ENCODE measurements around the gene GOLGA6D.
A peak's percentile ranks its signal among the peaks of the same experiment; 100 is the strongest.
"Not testable (repeated sequence)": the region's sequence is repeated elsewhere in the genome, so short reads cannot be mapped to it uniquely, and the experiment has no call there.

GOLGA6D gene, protein sequence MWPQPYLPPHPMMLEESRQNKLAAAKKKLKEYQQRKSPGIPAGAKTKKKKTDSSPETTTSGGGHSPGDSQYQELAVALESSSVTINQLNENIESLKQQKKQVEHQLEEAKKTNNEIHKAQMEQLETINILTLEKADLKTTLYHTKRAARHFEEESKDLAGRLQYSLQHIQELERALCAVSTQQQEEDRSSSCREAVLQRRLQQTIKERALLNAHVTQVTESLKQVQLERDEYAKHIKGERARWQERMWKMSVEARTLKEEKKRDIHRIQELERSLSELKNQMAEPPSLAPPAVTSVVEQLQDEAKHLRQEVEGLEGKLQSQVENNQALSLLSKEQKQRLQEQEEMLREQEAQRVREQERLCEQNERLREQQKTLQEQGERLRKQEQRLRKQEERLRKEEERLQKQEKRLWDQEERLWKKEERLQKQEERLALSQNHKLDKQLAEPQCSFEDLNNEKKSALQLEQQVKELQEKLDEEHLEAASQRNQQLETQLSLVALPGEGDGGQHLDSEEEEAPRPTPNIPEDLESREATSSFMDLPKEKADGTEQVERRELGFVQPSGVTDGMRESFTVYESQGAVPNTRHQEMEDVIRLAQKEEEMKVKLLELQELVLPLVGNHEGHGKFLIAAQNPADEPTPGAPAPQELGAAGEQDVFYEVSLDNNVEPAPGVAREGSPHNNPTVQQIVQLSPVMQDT

DNA sequence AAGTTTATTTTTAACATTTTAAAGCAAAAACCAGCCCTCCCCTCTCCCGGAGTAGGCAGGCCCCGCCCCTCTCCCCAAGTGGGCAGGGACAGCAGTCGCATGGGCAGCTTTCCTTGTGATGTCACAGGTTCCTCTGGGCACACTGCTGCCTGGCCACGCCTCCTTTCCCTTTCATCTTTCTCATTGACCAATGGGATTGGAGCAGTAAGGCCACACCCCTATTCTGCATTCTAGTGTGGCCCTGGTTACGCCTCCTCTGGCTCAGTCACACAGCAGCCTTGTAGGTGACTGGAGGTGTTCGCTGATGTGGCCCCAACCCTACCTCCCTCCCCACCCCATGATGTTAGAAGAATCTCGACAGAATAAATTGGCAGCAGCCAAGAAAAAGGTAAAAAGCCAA lies at the start of gene GOLGA6D:
Gene GOLGA6D, plus strand, starts transcription at position 264 of the 400 bp plus-strand sequence. Its CDS starts 41 bp downstream, at position 305.
- DNase-seq; intact Hi-C loops (cut with DNase I): not testable (repeated sequence)

DNA sequence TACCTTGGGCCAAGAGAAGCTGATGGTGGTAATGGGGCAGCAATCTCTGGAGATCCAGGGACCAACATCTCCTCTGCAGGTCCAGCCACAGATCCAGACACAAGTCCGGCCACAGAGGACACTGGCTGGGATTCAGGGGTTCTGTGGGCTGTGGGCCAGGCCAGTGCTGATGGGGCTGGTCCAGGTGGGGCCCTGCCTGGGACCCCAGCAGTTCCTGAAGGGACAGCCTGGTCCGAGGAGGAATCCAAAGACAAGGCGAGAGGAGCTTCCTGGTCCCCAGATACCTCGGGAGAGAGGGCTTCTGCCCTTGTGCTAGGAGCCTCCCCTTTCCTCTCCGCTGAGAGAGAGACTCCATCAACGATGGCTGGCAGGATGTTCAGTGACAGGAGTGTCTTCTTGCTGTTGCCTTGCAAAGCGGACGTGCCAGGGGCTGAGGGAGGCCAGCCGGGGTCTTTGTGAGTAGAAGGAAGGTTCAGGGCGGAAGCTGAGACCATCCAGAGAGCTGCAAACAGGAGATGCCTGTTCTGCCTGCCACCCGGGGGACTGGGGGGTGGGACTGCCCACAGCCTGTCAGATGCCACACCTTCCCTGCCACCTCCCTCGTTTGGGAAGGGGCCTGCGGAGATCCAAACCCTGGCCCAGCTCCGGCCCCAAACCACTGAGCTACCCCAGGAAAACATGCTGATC lies 49.0 kb upstream of the GOLGA6D start:
- intact Hi-C loops (cut with DNase I) = no loop called here
- peak in 4 of 10 donors; percentile 20 to 66 (median 52) for DNase-seq

DNA sequence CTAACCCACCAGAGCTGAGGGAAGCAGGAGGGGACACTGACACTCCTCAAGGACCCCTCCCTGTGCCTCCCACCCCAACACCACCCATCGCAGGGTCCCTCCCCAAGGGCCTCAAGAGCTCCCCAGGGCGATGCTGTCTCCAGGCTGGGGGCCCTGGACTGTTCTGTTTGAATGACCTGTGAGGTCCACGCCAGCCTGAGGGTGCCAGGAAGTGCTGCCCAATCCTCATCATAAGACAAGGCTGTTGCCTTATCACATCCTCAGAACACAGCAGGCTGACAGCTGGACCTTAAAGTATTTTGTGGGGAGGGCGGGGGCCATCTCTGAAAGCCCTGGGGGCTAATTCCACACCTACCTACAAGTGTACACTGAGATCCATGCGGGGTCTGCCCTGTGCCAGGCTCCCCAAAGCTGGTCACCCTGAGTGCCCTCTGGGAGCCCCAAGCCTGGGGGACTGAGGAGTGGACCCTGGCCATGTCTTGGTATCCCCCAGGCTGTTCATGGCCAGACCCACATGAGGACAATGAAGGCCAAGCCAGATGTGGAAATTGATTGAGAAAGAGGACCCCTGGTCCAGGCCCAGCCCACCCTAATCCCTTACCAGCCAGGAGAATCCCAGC lies 48.3 kb upstream of the GOLGA6D start:
- peak in 3 of 10 donors; percentile 9 to 70 (median 17) for DNase-seq
- intact Hi-C loops (cut with DNase I) = no loop called here

DNA sequence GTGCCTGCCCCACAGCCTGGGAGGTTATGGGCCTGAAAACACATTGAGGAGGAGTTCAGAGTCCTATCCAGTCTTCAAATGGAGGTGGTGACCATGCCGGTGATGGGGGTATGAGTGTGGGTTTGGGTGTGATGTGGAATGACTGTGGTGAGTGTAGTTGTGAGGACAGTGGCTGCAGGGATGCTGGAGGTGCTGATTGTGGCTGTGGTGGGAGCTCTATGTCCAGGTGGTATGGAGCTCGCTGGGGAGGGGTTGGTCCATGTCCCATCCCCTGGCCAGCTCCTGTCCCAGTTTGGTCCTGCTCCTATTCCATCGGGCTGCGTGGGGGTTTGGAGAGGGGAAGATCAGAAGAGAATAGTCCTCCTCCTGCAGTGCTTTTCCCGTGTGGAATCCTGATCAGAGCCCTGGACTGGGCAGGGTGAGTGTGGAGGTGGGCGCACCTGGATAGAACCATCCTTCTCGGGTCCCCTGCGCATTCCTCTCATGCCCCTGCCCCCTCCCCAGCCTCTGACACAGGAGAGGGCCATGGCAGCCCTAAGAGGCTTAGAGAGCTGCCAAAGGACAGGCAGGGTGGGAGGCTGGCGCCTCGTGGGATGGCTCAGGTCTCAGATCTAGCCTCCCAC lies 47.5 kb upstream of the GOLGA6D start:
- intact Hi-C loops (cut with DNase I) = no loop called here
- DNase-seq = peak in 4 of 10 donors; percentile 16 to 48 (median 30)

DNA sequence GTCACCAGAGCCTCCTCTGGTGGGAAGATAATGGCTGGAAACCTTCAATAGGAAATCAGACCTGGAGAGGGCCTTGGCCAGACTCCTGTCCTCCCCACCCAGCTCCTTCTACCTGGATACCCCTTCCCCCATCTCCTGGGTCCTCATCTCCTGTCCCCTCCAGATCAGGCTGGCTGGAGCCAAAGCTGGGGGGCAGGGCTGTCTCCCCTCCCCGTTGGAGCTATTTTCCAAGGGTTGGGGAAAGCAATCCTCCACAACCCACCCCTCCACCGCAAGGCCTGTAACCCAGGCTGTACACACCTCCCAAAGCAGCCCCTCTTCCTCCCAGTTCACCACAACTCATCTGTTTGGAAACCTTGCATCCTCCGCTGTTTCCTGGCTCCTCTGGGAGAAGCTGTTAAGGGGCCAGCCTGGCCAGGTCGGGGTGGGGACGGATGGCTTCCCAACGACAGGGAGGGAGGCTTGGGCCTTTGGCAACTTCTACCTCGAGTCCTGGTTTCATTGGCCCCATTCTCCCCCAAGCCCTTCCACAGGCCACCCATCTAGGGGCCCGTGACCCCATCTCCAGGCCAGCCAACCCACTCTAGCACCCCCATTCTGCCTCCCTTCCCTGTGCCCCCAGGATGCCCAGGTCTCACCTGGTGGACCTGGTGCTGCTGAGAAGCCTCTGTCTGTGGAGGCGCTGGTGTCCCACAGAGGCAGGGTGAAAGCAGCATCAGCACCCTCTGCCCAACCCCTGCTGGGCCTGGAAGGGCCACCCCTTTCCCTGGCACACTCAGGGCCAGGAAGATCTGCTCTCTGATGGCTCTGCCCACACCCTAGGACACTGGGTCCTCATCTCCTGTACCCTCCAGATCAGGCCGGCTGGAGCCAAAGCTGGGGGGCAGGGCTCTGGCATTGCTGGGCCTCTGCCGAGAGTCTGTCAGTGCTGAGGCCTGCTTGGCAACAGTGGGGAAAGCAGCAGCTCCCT lies 46.6 kb upstream of the GOLGA6D start:
- DNase-seq = peak in 3 of 10 donors; percentile 14 to 73 (median 42)
- intact Hi-C loops (cut with DNase I) = no loop called here

DNA sequence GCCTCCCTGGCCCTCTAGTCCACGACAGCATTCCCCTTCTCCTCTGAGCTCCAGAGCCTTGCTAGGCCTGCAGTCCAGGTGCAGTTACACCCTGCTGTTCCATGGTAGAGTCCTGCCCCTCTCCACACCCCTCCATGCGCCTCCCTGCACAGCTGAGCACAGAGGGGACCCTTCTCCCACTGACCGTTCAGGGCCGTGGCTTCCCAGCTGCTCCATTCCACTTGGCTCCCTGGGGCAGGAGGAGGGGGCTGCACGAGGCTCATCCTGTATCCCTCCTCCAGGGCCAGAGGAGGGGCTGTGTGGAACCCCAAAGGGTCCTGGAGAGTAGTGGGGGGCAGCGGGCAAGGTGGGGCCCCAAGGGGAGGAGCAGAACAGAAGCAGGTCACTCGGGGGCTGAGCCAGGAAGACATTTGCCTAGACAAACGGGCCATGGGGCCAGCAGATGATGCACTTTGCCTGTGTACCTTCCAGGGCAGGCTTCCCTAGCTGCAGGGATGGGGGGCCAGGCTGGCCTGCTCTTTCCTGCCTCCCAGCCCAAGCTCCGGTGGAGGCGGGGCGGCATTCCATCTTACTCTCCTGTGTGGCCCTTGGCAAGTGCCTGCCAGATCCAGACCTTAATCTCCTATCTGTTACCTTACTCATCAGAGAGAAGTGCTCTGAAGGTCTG lies 45.2 kb upstream of the GOLGA6D start:
- intact Hi-C loops (cut with DNase I) = no loop called here
- peak in 3 of 10 donors; percentile 26 to 42 (median 42) for DNase-seq

DNA sequence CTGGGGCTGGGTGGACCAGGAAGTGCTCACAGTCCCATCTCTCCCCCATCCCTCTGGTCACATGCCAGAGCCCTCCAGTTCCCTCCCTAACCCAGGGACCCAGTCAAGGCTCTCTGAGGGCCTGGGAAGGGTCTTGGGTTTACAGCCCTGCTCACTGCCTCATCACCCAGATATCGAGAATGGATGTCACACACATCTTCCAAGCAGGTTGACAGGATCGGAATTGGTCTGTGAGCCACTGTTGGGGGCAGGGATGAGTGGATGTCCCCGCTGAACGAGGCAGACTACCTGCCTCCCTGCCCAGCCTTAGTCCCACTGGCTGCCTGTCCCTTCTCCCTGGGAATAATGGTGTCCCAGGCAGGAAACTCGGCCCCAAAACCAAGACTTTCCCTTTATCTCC lies 44.5 kb upstream of the GOLGA6D start:
- intact Hi-C loops (cut with DNase I) = no loop called here
- DNase-seq = peak in 1 of 10 donors; percentile 70

DNA sequence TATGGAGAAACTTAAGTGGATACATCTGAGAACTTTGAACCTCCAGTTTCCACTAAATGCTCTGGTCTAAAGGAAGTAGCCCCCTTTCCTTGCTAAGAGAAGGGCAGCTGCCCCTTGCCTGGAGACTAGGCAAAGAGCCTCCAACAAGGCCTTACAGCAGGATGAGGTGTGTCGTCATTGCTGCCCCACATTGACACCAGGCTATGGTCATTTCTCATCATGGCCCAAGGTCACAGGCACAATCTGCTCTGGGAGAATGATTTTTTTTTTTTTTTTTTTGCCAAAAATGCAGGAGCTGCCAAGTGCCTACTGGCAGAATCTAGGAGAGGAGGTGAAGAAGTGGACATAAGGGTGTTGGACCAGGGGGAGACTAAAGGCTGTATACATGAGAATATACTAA lies 36.9 kb upstream of the GOLGA6D start:
- not testable (repeated sequence) for DNase-seq
- intact Hi-C loops (cut with DNase I) = loop anchor here (10.0 kb wide), 1 partner anchor 59 kb away; no protein-coding TSS in a partner anchor

DNA sequence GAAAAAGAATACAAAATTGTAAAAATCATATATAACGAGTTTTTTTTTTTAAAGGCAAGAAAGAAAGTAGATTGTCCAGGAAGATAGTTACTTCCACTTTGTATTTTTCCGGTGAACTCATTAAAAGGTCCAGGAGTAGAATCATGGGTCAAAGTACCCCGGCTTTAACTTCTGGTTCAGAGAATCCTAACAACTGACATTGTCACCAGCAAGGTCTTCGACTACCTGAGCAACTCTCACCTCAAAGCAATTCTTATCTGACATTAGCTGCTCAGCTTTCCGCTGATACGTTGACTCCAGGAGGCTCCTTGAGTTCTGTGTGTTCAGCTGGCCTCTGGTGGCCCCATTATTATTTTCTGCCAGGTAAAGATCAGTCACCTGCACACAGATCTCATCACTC lies 33.6 kb upstream of the GOLGA6D start:
- DNase-seq = not testable (repeated sequence)
- intact Hi-C loops (cut with DNase I) = loop anchor here (10.0 kb wide), 1 partner anchor 56 kb away; no protein-coding TSS in a partner anchor

DNA sequence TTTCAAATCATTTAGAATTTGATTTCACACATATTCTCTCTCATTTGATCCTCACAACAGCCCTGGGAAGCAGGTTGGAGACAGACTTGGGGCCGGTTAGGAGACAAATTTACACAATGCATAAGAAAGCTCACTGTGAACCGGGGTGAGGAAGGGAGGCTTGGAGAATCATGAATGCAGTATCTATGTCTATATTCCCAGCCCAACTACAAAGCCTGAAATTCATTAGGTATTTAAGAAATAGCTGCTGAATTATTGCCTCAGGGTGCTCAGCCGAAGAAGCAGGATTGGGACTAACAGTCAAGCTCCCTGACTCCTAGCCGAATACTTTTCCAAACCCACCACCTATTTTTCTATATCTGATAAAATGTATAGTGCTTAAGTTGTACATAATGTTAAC lies 32.9 kb upstream of the GOLGA6D start:
- intact Hi-C loops (cut with DNase I) = loop anchor here (10.0 kb wide), 1 partner anchor 55 kb away; no protein-coding TSS in a partner anchor
- DNase-seq = no peak

DNA sequence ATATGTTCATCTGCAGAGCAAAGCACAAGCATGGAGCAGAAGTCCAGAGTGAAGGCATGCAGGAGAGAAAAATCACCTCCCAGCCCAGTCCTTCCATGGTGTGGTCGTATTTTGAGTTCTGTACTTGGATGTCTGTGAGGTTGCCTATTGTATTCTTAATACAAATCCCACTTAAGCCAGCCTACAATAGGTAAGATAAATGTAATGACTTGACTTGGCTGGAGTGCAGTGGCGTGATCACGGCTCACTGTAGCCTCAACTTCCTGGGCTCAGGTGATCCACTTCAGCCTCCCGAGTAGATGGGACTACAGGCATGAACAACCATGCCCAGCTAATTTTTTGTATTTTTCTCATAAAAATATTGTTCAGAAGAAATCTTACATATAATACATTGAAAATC lies 31.3 kb upstream of the GOLGA6D start:
- intact Hi-C loops (cut with DNase I); DNase-seq: not testable (repeated sequence)

DNA sequence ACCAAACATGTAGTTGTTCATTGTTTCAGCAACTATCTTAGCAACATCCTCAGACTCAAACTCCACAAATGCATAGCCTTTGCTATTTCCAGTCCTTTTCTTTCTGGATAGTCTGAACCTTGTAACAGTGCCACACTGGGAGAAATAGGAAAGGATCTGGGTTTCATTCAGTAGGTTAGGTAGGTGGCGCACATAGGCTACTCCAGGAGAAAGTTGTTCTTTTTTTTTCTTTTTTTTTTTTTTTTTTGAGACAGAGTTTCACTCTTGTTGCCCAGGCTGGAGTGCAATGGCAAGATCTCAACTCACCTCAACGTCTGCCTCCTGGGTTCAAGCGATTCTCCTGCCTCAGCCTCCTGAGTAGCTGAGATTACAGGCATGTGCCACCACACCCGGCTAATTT lies 30.4 kb upstream of the GOLGA6D start:
- intact Hi-C loops (cut with DNase I) = not testable (repeated sequence)
- peak in 1 of 10 donors; percentile 12 for DNase-seq

DNA sequence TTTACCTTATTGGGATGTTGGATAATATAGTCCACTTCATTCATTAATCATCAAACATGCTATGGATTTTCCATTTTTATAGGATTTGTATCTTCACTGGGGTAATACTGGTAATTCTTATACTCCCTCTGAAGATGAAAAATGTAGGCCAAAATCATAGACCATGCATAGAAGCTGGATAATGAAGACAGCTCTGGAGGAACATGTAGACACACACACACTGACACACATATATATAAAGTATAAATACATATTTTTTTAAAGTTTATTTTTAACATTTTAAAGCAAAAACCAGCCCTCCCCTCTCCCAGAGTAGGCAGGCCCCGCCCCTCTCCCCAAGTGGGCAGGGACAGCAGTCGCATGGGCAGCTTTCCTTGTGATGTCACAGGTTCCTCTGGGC lies 24.6 kb upstream of the GOLGA6D start, which contains the start of gene GOLGA6C:
Gene GOLGA6C, plus strand, starts transcription at position 301 of the 400 bp plus-strand sequence. CDS start 265 bp downstream, outside the sequence.
- intact Hi-C loops (cut with DNase I); DNase-seq: not testable (repeated sequence)

DNA sequence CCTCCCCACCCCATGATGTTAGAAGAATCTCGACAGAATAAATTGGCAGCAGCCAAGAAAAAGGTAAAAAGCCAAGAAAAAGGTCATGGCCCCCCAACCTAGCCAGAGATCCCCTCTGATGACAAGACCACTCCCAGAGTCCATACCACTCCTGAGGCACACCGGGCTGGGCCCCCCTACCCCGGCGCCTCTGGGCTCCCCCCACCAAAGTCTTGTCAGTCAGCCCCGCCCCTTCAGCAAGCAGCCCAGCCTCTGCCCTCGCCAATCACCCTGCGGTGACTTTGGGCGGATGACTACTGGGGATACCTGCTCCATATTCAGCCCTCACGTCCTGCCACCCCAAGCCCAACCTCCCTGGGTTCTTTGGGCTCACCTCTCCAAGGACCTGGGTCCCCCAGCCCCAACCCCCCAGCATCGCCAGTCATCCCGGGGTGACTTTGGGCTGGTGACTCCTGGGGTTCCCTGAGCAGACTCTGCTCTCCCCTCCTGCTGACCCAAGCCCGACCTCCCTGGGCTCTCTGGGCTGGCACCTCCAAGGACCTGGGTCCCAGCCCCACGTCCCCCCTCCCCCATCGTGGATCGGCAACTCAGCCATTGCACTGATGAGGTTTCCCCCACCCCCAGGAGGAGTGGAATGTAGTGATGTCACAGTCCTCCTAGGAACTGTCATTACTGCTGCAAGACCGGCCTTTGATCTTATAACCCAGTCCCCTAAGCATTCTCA lies 23.9 kb upstream of the GOLGA6D start:
- intact Hi-C loops (cut with DNase I) = not testable (repeated sequence)
- DNase-seq = peak in 1 of 10 donors; percentile 54

DNA sequence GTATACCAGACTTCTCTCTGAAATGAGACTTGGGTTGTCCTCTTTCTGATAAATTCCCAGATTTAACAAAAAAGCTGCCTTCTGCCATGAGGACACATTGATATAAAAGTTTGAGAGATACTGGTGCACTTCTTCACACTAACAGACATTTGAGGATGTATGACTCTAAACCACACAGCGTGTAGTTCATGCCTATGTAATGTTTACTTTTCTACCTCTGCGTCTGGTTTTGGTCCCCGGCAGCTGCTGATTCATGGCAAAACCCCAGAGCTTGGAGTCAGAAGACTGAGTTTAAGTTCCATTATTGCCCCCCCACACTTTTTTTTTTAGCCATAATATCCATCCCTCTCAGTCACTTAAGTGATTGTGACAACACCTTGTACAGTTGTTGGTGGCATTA lies 22.8 kb upstream of the GOLGA6D start:
- intact Hi-C loops (cut with DNase I); DNase-seq: not testable (repeated sequence)

DNA sequence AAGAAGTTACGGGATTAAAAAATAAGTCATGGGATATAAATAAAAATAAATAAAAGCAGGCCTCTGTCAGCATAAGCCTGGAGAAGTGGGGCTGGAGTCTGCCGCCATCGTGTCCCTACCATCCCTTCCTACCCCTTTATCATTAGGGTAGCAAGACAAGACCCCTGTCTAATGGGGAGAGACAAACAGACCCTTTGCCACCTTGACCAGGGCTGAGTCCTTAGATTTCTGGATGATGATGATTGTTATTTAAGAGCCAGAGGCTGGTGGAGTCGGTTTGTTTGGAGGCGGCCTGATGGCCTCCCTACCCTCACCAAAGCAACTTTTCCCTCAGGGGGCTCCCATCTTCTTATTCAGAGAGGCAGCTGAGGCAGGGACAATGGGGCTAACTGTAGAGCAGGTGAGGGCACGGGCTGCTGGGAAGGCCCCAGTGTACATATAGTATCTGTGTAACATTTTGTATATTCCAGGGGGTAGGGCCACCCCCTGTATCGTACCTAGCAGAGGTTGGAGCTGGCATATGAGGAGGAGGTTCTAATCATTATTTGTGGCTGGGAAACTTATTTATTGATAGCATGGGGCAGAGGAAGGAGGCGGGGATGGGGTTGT lies 8.8 kb upstream of the GOLGA6D start:
- DNase-seq; intact Hi-C loops (cut with DNase I): not testable (repeated sequence)
